DMS 273 (cell line): ENCODE measurements around the gene PPP1R1C.
"Not testable (repeated sequence)": the region's sequence is repeated elsewhere in the genome, so short reads cannot be mapped to it uniquely, and the experiment has no call there.

Source experiments
- DNase-seq: peaks from one replicate; lab custom pipeline; 2025; ENCODE audit not compliant: unreplicated experiment; lab: John Stamatoyannopoulos, UW

PPP1R1C gene

DNA sequence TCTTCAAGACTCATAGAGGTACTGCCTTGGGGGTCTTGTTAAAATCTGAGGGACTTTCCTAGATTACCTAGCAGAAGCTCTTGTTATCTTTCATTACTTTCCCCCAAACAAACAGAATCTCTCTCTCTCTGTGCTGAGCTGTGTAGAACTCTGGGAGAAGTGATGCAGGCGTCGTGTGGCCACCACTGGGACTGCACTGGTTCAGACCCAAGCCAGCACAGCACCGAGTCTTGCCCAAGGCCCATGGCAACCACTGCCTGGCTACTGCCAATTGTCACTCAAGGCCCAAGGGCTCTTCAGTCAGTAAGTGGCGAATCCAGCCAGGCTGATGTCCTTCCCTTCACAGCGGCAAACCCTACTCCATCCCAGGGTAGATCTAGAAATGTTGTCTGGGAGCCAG, 28.6 kb downstream of the PPP1R1C start:
- DNase-seq = peak; percentile 3

DNA sequence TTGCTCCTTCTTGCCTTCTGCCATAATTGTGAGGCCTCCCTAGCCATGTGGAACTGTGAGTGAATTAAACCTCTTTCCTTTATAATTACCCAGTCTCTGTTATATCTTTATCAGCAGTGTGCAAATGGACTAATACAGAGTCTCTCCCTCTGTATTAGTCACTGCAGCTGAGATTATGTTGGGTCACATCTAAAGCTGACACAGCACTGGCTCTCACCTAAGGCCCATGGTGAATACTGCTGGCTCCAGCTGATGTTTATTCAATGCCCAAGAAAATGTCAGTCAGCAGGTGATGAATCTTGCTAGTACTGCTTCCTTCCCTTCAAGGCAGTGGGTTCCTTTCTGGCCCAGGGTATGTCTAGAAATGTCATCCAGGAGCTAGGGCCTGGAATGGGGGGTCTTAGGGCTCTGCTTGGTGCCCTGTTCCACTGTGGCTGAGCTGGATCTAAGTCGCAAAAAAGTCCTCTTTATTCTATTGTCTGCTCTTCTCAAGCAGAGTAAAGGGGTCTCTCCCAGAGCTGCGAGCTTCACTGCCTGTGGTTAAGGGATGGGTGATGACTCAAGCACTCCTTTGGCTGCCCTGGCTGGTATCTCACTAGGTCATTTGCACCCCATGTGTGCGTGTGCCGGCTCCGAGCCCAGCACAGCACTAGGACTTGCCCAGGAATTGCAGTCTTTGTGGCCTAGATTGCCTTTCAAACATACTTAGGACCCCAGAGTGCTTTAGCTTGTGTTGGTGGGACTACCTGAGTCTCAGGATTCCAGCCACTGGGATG, 29.9 kb downstream of the PPP1R1C start:
- DNase-seq = no peak

DNA sequence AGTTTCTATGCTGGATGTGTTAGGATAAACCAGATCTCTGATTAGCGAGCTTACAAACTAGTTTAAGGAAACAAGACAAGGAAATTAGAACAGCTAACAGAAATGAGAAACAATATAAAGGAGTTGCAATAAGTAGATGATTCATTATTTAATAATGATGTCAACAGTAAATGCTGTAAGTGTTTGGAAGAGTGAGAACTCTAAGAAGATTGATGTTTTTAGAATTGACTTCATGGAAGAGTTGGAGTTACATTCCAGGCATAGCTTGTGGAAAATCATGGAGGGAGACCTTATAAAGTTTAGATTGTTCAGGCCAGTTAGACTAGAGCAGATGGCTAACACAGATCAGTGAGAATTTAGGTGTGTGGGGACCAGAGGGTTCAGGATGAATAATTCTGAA, 32.6 kb downstream of the PPP1R1C start:
- no peak for DNase-seq

DNA sequence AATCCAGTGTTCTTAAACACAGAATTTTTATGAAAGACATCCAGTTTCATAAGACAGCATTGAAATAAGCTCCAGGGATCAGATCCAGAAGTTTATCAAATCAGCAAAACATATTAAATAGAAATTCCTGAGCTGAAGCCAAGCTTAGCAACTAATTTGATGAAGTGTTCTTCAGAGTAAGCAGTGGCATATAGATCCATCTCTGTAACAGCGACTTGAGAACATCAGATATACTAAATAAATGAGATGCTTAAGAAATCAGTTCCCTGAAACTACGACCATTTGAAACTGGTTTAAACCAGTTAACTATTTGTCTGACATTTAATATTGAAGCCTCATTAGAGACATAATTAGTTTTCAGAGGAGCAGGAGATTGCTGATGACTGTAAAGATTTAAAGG, 34.1 kb downstream of the PPP1R1C start:
- no peak for DNase-seq

DNA sequence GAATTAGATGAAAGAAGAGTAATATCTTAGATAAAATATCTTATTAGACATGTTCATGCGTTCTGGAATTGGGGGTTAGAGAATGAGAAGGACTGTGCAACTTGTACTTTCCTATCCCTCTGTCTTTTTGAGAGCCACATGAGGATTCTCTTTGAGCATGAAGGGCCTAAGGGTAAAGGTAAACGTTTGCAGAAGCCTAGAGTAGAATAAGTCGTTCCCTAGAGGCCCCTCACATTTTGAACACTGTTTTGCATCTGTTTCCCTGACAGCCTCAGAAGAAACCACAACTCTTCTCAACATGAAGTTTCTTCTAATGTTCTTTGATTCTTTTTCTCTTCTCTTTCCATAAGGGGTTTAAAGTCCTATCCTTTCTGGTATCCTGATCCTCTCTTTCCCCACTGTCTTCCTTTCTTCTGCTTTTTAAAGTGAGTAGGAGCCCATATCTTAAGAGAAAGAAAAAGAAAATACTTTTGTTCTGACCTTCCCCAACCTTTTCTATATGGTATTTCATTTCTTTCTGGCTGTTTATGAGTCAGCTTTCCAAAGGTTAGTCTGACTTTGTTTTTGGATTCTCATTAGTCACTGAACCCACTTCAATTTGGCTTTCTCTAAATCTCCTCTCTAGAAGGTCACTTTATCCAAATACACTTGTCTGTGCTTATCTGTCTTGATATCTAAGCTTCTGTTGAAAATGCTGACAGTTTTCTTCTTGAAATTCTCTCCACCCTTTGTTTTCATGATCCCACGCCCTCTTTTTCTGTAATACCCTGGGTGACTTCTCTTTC, 34.8 kb downstream of the PPP1R1C start:
- DNase-seq = no peak

DNA sequence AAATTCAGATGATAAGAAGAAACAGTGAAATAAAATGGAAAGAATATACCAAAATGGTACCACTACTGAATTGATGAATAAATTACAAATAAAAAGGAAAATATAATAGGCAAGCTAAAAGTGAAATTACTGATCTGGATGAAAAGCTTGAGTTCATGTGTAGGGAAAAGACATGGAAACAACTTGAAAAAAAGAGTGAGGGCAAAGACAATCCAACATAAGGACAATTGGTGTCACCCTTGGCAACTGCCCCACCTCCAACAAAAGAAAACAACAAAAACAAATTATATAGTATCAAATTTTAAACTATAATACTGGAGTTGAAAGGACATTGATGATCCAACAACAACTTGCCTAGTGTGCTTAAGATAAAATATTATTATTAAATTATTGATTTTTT, 37.6 kb downstream of the PPP1R1C start:
- peak; percentile 3 for DNase-seq

DNA sequence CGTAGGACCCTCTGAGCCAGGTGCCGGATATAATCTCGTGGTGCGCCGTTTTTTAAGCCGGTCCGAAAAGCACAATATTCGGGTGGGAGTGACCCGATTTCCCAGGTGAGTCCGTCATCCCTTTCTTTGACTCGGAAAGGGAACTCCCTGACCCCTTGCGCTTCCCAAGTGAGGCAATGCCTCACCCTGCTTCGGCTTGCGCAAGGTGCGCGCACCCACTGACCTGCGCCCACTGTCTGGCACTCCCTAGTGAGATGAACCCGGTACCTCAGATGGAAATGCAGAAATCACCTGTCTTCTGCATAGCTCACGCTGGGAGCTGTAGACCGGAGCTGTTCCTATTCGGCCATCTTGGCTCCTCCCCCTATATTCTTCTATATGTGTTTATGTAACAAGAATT, 45.2 kb downstream of the PPP1R1C start:
- DNase-seq = not testable (repeated sequence)

DNA sequence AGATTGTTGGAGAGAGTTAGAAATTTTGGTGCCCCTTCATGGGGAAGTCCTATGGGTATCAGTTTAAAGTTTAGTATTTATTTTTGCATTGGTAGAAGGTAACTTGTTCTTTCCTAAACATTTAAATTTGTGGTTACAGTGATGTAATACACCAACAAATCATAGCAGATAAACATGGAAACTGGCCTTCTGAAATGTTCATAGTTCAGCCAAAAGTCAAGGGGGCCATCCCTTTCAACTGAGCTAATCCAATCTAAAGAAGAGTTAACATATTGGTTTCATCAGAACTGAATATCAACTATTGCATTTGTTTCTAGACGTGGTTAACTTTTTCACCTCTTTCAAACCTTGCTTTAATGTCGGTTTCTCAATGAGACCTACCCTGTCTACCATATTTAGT, 46.3 kb downstream of the PPP1R1C start:
- DNase-seq = no peak

DNA sequence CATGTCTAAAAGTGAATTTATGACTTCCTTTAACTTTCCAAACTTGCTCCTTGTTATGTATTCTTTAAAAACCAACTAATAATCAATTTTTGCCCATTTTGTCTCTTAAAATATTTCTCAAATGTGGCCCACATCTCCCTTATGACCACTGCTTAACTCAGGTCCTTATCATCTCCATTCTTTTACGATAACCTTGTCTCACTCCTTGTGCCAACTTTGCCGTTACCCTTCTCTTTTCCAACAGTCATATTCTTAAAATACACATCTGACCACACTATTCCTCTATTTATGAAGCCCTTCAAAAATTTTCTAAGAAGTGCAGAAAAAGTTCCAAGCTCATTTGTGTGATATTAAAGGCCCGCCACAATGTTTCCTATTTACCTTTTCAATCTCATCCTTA, 47.8 kb downstream of the PPP1R1C start:
- DNase-seq = no peak

DNA sequence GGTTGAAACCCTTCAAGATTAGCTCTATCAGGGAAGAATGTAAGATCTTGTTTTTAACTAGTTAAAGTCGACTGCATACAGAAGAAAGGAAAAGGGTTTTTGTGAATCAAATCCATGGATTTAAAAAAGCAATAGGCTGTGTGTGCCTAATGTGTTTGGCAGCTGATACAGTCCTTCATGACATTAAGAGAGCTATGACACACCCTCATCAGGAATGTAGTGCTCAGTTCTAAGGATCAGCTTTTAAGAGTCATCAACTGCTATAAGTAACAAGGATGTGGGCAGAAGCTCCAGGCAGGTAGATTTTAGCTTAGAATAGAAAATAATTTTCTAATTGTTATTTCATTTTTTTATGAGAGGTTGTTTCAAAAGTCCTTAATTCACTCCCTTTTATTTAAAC, 52.9 kb downstream of the PPP1R1C start:
- no peak for DNase-seq

DNA sequence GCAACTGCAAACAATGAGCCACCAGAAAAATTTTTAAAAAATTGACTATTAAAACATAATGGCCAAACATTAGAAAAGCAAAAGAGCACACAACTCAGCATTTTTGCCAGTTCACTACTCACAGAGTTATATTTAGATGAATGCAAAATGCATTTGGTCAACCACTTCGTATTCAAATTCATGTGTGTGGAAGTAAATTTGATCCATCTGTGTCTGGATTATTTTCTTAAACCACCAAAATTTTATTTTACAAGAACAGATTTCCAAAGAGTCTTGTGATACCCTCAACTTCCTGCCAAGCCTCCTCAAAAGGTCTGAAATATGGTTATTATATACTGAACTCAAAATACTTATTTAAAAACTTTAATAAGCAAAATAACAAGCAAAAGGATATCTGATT, 57.4 kb downstream of the PPP1R1C start:
- no peak for DNase-seq

DNA sequence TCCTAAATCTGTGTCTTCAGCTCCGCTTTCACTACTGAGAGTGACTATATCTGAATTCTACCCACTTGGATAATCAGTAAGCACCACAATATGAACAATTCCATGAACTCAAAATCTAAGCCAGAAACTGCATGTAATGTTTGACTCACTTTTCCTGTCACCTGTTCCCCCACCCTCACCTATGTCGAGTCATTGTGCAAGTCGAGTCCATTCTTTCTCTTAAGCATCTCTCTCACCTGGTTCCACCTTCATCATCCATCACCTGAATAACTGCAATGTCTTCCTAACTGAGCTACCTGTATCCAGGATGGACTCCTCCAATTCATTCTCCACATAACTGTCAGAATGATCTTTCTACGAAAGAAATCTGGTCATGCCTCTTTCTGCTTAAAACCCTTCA, 58.2 kb downstream of the PPP1R1C start:
- no peak for DNase-seq

DNA sequence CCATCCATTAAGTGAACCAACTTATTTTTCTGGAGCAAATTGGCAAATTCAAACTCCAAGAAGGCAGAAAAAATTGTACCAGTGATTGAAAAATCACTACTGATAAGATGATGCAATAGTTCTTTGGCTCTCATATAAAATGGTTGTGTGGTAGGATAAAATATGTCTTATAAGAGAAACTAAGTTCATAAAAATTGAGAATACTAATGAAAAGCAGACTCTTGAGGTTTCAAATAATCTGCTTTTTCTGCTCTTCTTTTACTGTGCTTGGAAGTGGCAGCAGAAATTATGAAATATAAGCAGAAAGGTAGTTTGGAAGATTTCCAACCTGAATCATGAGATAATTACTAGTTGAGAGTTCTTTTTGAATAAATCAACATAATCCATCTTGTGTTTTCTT, 61.9 kb downstream of the PPP1R1C start:
- DNase-seq = no peak

DNA sequence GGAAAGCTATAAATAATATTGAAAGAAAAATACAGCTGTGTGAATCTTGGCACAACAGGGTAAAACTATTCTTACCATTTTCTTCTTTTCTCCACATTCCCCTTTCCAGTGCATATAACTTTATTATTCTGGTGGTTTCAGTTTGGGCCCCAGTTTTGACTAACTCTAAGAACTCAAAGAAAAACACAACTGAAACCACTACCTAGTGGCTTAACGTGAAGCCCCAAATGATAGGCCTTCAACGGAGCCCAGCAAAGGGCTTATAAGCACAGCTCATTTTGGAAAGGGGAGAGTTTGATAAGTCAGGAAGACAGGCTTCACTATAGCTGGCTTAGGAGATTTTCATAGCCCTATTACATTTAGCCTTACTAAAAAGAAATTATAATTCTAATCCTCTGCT, 62.4 kb downstream of the PPP1R1C start:
- DNase-seq = no peak

DNA sequence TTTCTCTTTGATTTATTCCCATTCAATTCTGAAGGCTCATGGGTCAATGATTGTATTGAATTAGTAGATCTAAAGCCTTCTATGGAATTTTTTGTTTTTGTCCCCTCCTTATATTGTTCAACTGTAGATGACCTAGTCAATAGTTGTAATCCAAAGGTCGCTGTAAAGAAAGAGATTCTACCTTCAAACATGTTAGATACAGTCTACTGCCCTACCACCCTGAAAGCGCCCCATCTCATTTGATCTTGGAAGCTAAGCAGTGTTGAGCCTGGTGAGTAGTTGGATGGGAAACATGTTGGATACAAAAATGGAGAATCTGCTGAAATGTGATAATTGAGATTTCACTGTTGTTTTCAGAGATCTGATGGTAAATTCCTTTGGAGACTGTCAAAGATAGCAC, 63.0 kb downstream of the PPP1R1C start:
- no peak for DNase-seq

DNA sequence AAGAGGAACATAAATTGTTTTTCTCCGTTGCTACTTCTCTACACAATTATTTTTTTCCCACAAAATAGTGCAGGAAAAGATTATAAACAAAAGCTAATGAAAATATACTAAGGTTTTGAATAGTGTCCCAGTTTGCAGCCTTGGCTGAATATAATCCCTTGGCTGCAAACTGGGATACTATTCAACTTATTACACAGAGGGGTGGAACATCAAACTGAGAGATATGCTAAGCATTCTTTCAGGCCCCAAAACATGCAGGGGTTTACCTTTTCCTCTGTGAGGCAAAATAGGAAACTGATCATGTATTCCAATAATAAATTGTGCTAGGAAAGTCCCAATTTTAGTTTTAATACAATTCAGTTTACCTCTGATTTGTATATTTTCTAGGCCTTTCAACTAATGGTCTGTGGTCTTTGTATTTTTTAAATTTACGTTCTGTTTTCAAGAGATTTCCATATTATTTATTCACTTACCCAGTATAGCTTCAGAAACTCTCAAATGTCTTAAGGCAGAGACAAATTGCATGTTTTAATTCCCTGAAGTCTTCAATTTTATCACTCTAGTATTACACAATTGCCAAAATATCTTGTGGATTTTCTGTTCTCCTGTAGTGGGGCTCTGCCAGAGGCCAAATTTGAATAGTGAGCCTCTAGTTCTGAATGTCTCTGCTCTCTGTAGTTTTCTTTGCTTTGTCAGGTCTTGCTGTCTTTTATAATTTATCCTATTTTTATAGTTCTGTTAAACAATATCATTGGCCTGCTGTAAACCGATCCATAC, 63.9 kb downstream of the PPP1R1C start:
- no peak for DNase-seq

DNA sequence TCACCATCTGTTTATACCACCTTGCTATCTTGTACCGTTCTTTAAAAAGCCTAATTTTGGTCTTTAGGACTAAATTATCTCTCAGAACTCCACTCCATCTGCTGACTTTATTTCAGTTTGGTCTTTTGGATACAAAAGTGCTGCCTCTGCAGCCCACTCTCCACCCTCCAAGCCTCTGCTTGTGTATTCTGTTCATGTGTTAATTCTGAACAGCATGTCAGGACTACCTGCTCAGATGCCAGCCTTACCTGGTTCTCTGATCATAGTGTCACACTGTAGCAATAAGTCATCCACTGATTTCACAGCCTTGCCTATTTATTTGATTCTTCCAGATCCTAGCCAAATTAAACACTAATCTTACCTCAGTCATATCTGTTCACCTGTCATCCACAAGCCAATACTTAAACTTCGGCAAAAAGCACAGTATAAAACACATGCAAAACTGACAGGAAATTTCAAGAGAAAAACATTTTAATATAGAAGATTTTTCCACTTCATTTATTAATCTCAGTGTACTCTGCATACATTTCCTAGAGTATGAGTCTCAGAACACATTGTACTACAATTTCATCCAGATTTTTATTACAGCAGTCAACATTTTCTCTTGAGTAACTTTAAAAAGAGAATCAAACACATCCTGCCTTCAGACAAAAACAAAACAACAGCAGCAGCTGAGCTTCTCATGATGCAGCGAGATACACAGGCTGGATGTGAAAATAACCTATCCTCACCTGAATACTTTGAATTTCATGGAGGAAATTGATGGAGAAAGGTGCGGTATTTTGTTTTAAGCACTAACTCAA, 64.9 kb downstream of the PPP1R1C start:
- DNase-seq = no peak

DNA sequence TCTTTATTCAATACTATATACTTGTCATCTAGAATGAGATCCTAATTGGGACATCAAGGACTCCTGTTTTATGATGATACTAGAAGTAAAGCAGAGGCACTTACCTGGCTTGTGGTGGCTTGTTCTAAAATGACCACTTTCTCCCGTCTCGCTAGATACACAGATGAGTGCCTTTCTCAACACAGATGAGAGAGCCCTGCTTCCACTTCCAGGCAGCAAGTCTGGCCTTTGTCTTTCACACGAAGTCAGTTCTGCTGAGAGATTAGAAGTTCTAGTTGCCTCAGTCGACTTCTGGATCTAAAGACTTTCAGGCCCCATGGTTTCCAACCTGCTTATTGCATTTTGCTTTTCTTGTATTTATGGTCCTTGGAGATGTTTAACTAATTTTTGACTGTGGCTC, 70.3 kb downstream of the PPP1R1C start:
- no peak for DNase-seq

DNA sequence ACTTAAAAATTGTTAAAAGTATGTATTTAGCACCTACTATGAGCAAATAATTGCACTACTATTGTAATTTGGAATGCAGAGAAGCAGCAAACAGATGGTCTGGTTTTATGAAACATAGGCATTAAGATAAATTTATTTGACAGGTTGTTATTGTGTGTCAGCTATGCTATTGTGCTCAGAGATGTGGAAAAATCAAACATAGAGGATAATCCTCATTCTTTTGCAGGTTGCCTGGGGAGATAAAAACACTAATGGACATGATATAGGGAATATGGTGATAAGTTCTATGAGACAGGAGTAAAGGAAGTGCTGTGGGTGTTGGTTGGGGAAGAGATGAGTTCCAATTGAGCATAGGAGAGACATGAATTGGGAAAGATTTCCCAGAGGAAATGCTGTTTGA, 71.3 kb downstream of the PPP1R1C start:
- no peak for DNase-seq

DNA sequence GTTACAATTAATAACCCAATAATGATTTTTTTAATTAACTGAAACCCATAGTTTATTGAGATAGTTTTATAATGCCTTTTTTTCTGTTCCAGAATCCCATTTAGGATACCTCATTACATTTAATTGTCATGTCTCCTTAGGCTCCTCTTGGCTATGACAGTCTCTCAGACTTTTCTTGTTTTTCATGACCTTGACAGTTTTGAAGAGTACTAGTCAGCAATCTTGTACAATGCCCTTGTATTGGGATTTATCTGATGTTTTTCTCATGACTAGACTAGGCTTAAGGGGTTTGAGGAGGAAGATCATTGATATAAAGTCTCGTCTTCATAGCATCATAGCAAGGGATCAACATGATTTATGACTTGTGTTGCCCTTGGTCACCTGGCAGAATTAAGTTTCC, 72.4 kb downstream of the PPP1R1C start:
- no peak for DNase-seq

DNA sequence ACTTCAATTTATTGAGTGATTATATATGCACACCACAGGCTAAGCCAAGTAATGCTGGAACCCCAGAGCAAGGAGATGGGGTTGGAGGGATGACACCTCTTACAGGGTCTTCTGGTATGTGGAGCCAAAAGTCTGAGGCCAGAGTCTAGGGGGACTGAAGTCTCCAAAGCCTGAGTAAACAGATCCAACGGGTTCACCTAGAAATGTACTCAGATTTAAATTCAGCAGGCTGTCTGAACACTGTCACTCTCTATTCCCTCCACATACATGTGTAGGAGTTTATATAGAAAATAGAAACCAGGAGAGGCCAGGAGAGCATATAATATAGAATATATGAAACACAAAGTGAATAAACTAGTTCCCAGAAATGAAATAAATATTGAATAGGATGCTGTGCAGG, 76.1 kb downstream of the PPP1R1C start:
- DNase-seq = no peak
